Cerebellar nuclear complex (tissue), 1 donor: ENCODE data around the gene FGFR2.
"Not testable (repeated sequence)": the region's sequence is repeated elsewhere in the genome, so short reads cannot be mapped to it uniquely, and the experiment has no call there.

Source experiments
- DNase-seq, 2 experiments: peaks; one replicate each; lab custom pipeline; 2025; lab: John Stamatoyannopoulos, UW

Gene FGFR2

DNA sequence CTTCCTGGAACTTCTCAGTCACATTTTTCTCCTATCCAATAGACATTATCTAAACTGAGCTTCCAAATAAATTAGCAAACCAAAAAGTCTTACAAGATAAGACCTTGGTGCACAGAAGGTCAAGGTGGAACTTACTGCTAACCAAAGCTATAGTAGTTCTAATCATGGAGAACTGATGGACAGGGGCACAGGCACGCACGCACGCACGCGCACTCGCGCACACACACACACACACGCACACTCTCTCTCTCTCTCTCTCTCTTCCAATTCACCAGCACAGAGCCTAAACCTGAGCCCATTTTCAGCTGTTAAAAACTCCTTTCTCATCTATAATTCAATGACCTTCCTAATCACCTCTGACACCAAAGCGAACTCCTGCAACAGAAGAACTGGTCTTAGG, 7.5 kb downstream of the FGFR2 start:
- no peak for DNase-seq

DNA sequence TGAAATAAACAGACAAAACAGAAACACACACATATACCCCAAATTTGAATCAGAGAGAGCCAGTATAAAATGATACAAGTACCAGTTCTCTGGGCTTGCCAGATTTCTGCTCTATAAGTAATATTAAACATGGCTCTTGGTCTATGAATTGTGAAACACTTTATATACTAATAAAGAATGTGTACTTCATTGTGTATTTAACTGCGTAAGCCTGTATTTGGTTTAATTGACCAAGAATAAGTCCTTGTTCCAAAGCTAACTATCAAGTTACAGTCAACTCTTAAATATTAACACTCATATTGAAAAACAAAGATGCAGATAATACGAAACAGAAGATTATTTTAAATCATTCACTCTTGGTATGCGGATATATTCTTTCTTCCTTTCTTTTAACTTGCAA, 8.7 kb downstream of the FGFR2 start:
- DNase-seq = no peak

DNA sequence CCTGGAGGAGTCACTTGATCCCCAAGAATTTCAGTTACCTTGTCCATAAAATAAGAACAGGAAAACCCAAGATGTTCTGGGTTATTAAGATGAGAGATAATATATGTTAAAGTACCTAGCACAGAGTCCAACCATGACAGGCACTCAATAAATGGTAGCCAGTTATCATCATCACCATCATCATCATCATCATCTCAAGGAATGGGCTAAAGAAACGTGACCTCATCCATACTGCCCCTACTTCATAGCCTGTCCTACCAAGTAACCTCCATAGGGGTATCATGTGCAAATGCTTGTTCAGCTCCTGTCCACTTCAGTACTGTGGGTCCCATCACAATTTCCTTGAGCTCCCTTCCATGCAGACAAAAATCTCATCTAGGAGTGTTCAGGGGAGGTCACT, 14.4 kb downstream of the FGFR2 start:
- DNase-seq = no peak

DNA sequence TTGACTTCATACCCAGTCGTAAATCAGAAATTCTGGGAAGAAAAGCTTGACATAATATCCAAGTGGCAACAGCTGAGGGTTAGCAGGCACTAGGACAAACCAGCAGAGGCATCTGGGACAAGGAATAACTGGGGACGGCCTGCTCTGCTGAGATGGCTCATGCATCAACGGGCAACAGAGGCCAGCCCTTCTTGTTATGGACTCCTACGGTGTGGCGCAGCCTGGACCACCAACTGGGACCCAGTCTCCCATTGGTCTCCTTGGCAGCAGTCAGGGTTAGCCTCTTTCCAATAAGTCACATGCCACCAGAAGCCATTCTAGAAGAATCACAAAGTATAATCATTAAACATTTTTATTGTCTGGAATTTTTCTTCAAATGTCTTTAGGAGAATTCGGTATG, 15.0 kb downstream of the FGFR2 start:
- DNase-seq = no peak

DNA sequence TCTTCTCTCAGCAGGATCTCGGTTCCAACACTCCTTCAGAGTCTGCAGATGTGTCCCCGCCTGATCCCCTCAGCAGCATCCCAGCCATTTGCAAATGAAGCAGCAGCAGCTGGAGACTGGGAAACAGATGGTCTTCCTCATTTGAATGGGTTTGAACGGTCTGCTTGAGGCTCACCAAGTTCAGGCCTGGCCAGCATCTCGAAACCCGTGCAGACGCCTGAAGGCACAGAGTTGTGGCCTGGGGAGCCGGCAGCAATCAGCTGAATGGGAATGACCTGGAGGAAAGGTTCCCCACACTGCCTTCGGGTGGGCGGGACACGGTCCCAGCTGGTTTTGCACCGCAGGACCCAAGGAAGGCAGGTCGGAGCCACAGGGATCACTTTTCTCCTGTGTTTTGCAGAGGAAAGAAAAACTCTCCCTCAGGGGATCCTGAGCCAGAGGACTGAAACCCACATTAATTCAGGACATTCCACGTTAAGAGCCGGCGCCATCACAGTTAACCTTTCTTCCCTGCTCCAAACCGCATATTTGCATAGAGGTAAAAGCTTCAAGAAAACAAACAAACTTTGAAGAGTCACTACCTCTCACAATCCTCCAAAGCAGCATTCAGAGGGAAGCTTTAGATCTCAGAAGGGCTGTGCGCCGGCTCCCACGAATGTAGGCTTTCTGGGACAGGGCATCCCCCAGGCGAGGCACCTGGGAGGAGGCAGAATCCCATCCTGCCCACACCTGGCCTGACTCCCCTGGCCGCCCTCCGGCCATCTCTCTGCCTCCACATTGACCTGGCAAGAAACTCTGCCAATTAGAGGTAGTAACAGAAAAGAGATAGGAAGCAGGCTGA, 17.7 kb downstream of the FGFR2 start:
- no peak for DNase-seq

DNA sequence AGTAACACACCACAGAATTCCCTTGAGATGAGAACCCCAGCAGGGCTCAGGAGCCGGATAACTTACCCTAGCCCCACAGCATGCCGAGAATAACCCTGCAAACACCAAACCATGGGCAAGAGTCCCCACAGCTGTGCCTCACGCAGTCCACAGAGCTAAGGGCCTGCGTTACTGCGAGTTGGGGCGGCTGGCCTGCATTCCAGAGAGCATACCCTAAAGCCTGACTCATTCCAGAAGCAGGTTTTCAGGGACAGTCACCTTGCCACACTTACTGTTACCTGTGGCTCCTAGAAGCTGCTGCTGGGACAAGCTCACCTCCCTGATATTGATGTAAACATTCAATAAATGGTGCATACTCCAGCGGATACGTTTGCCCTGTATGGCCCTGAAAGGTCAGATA, 18.6 kb downstream of the FGFR2 start:
- DNase-seq = no peak

DNA sequence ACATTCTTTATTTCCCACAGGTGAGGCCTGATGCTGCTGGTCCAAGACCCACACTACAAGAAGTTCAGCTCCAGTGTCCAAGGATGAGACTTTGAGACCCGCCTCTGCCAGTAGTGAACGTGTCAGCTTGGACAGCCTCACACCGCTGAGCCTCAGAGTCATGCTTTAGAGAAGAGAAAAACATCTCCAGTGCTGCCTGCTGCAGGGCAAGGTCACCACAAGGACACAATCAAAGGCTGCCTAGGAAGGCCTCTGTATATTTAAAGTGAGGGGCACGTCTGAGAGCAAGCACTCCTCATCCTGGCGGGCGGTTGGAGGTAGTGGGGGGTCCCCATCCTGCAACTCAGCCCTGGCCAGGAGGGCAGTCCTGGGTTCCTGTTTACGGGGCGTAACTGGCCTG, 19.3 kb downstream of the FGFR2 start:
- no peak for DNase-seq

DNA sequence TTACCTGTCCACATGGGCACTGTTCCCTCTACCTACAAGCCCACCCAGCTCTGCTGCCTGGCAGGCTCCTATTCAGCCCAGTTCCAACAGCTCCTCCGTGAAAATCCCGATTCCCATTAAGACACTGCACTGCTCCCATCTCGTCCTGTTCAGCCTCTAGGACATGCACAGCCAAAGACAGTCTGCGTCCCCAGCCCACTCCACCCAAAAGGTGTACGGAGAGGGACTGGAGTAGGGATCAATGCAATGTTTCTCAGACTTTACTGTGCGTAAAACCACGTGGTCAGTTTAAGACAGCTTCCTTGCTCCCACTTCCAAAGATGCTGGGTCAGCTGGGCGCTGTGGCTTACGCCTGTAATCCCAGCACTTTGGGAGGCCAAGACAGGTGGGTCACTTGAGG, 19.9 kb downstream of the FGFR2 start:
- DNase-seq = no peak

DNA sequence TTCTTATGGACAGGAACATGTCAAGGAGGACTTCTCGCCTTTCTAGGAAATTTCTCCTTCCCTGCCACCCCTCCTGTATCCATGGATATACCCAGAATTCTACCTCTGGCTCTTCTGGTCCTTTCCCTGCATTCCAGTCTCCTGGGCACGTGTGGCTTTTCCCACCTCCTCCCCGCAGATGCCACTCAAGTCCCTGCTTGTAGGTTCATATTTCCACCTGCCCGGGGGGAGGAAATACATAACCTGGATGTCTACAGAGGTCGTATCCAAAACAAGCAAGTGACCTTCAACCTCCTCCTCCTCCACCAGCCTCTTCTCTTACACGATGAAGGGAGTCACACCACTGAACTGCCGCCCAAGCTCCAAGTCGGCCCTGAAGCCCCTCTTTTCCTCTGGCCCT, 20.7 kb downstream of the FGFR2 start:
- DNase-seq = no peak

DNA sequence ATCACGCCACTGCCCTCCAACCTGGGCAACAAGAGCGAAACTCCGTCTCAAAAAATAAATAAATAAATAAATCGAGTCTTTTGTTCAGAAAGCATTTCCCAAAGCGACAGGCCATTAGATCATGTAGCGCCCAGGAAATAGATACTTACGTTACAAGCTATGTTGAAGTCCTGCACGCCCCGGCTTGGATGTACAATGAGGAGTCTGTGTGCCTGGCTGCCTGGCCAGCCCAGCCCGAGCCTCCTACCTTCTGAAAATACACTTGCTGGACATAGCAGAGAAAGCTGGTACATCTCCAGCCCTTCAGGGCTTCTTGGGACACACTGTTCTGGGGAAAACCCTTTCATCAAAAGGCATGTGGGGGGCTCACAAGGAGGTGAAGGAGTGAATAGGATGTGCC, 22.1 kb downstream of the FGFR2 start:
- DNase-seq = no peak

DNA sequence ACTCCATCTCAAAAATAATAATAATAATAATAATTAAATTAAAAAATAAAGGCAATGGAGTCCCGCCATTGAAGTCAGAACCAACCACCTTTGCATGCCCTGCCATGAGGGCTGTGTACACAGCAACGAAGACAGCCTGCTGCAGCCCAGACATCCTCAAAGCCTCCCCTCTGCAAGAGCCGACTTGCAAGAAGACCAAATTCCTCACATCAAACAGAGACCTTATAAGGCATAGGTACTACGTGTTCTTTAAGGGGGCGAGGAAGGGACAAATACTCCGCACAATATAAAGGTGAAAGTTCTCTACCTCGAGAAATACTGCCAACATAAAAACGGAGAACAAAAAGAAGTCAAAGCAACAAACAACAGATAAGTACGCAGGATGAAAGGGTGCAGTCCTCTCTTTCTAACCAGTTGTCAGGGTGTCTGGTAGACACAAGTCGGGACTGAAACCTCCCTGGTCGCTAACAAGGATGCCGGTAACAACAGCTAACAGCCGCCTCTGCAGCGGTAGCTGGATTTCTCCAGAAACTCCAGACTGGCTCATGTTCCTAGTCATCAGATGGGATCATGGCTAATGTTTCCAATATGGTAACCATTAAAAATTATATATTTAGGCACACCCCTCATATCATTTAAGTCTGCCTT, 23.6 kb downstream of the FGFR2 start:
- no peak for DNase-seq

DNA sequence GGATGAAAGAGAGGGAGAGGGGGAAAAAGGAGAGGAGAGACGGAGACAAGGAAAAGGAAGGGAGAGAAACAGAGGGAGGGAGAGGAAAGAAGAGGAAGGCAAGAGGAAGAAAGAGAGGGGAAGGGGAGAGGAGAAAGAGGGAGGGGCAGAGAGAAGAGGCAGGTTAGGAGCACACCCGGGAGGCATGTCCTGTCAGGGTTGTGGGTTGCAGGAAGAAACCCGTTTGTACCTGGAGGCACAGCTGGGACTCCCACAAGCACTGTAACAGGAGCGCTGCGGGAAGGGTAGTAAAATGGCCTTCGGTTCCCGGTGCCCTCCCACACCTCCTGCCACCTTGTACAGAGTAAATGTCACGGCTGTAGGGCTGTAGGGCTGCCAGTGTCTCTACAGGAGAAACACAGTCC, 24.7 kb downstream of the FGFR2 start:
- no peak for DNase-seq

DNA sequence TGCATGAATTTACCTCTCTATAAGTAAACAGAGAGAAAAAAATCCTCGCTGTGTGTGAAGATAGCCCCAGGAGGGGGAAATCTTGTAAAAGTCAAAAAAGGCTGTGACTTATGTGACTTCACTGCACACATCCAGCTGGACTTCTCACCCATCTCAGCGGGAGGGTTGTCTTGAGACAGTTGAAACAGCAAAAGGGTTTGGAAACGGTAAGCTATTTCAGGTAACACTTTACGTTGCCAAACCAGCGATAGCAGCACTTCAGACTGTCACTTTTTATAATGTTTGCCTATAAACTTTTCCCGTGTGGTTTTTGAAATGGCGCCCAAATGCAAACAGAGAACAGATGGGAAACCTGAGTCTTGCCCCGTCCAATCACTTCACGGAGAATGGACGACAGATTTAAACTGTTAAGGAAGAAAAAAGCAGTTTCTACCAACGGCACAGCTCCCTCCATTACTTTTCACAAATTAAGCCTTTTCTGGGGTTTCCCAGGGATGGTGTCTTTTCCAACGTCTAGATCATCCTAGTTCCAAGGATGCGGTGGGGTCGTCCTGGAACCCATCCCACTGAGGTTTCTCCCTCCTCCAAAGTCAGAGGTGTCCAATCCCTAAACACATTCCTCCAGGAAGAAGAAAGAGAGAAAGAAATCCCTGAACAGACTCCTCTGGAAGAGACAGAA, 25.2 kb downstream of the FGFR2 start:
- no peak for DNase-seq

DNA sequence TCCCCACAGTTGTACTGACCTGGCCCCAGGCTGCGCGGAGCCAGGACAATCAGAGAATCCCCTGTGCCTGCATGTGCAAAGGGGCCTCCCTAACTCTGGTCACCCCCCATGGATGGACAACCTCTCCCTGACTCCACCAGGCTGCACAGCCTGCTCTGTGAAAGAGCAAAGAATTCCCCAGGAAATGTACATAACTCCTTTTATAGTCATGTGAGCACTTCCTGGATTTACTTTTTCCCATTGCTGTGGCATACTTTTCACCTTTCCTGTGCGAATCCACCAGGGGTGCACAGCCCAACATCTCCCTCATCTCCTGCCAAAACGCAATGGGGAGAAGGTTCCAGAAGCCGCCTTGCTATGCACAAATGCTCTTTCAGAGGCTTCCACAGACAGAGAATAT, 27.9 kb downstream of the FGFR2 start:
- no peak for DNase-seq

DNA sequence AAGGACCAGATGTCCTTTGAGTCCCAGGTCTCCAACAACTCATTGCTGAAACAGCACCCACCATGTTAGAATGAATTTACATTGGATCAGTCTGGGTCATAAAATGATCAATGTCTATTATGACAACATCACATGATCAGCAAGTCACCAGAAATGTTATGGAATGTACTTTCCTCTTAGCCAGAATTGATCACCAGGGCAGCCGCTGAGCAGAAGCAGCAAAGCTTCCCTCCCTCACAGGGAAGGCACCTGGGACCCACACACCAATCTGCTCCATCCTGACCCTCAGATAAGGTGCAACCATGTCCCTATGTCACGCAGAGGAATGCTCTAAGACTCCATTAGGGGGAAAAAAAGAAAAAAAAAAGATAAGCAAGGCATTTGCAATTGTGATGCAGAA, 30.0 kb downstream of the FGFR2 start:
- no peak for DNase-seq

DNA sequence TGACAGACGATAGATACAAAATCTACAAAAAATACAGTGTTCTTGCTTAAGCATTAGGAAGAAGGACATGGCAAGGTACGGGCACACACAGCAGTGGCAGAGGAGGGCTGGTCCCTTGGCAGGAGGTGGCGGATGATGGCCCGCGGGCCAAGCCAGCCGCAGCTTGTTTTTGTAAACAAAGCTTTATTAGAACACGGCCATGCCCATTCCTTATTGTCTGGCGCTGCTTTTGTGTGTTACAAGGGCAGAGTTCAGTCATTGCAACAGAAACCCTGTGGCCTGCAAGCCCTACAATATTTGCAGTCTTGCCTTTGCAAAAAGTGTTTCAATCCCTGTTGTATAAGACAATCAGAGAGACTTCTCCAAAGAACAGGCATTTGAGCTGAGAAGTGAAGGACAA, 30.7 kb downstream of the FGFR2 start:
- DNase-seq = no peak

DNA sequence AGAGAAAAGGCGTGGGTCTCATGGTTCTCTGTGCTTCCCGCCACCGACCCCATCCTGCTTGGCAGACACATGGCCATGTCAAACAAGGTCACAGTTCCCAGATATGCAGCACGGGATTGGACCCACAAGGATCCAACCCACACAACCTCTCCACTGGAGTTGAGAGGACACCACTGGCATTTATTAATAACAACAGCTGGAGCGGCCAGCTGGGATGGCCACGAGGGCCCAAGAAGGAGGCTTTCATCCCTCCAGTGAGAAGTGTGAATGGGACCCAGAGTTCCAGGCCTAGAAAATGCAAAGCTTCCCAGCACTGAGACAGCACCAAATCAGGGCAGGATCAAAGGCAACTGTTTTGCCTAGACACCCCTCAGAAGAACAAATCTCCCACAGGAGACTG, 31.5 kb downstream of the FGFR2 start:
- DNase-seq = no peak

DNA sequence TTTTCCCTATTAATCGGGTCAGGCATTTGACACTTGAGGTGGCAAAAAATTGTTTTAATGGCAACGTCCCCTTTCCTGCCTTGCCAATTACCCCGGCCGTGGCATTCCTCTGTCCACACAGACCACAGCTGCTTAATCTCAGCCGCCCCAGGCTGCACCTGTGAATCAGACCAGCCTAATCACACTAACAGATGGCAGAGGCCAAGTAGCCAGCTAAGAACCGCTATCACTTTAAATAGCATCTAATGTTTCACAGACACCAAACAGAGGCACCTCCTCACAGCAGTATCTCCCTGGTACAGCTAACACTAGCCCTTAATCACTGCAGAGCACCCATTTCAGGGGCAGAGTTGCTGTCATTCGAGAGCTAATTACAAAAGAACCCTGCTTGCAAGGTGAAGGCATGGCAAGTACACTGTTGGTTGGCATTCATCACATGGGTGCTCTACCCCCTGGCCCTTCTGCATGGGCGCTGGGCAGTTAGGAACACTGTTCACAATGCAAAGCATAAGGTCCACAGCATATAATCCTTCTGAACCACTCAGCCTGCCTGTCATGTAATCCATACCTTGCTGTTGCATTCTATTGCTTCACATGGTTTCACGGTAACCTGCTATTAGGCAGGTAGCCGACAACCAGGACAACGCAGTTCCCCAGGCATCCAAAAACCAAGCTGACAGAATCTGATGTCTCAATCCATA, 38.8 kb downstream of the FGFR2 start:
- no peak for DNase-seq

DNA sequence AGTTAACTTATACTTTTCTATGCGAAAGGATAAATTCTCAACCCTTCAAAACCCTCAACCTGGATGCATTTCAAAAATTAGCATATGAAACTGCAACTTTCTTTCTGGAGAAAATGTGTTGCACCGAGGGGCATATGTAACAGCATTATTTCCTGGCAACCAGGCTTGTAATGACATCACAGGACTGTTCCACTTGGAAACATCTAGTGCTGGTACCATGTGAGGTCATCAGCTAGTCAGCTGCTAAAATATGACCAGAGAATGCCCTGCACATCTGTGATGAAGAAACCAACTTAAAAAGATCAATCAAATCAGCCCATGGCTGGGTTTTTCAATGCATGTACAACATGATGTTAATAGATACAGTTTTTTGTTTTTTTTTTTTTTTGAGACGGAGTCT, 40.0 kb downstream of the FGFR2 start:
- DNase-seq = no peak

DNA sequence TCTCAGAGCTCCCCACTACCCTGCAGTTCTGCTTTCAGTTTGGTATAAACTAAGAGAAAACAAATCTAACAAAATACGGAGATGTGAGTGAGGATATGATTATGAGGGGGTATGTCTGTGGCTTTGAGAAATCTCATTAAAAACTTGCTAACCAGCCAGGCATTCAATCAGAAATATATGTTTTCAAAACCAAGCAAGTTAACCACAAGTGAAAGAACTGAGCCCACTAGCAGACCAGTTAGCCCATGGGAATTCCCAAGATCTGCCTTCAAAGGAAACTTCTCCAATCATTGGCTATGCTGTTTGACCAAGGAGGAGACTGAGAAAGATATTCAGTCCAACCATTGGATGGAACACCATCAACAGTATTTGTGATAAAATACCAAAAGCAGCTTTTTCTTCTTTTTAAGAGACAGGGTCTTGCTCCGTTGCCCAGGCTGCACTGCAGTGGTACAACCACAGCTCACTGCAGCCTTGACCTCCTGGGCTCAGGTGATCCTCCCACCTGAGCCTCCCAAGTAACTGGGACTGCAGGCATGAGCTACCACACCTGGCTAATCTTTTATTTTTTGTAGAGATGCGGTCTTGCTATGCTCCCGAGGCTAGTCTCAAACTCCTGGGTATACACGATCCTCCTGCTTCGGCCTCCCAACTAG, 41.2 kb downstream of the FGFR2 start:
- no peak for DNase-seq

DNA sequence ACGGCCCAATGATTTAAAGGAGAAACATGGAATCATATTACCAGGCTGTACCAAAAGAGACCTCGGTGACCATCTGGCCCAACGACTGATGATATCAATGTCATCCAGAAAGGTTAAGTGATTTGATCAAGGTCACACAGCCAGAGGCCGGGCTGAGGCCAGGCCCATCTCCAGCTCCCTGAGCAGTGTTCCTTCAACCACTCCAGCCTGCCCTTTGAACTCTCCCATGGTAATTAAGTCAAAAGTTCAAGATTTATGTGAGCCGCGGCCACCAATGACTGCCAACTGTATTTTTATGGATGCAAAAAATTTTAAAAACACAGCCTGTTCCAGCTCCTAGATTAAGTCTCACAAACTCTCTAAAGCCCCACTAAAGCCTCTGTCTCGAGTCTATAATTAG, 41.8 kb downstream of the FGFR2 start:
- DNase-seq = no peak

DNA sequence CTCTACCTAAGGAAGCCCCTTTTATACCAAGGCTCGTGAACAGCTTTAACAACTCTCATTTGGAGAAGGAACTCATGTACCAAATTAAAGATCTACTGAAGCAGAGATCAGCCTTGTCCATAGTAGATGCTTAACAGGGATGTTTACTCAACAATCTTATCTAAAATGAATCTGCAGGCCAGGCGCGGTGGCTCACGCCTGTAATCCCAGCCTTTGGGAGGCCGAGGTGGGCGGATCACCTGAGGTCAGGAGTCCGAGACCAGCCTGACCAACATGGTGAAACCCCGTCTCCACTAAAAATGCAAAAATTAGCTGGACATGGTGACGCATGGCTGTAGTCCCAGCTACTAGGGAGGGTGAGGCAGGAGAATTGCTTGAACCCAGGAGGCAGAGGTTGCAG, 43.3 kb downstream of the FGFR2 start:
- DNase-seq = not testable (repeated sequence)
